IMR-90 (cell line): ENCODE data around the gene SIRT7.

Experiments
- POLR2A ChIP-seq: IDR thresholded peaks from 2 replicates; pipeline ENCODE4 v1.6.1; 2012; ENCODE audit warnings: mild to moderate bottlenecking, low read depth, low read length
- RFX5 ChIP-seq: IDR thresholded peaks from 2 replicates; pipeline ENCODE4 v1.8.0; 2012; ENCODE audit warnings: low read depth, mild to moderate bottlenecking, low read length, moderate library complexity
- TF ChIP-seq, protein P1 (sequence below): conservative IDR thresholded peaks from 2 replicates; pipeline ENCODE4 v1.5.1; 2012; ENCODE audit warnings: mild to moderate bottlenecking, low read depth, low read length, improper control_type of control experiment

DNA sequence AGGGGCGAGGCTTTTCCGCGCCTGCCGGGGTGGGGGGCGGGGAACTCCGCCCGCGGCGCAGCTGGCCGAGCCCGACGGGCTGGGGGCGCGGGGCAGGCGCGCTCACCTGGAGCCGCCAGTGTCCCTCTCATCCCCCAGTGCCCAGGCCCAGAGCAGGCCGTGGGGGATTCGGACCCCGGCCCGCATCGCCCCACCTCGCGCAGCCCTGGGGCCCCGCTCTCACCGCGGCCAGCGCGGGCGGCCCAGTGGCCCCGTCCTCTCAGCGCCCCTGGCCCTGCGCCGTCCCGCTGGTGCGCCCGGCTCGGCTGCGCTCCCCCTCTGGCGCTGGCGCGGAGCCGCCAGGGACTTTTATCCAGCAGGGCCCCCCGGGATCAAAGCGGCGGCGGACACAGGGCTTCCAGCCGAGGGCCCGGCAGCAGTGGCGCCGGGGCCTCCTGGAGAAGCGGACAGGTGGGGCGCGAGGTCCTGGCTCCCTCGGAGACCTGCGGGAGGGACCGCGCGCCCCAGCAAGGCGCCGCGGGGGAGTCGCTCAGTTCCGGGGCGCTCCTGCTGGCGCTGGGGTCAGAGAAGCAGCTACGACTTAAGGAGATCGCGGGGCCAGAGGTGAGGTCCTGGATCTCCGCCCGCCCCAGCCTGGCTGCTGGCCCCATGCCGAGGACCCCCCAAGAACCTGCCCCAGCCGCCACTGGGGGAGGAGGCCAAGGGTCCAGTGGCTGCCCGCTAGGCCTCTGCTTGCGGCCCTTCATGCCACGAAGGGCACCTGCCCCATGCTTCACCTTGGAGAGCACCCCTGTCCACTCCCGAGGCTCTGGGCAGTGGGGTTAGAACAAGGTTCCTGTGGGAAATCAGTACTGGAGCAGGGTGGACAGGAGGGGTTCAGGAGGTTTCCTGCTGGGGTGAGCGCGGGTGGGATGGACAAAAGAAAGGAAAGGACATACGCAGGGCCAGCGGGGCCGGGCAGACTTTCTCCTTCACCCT, 43.8 kb upstream of the SIRT7 start:
- TF ChIP-seq, protein P1, sequence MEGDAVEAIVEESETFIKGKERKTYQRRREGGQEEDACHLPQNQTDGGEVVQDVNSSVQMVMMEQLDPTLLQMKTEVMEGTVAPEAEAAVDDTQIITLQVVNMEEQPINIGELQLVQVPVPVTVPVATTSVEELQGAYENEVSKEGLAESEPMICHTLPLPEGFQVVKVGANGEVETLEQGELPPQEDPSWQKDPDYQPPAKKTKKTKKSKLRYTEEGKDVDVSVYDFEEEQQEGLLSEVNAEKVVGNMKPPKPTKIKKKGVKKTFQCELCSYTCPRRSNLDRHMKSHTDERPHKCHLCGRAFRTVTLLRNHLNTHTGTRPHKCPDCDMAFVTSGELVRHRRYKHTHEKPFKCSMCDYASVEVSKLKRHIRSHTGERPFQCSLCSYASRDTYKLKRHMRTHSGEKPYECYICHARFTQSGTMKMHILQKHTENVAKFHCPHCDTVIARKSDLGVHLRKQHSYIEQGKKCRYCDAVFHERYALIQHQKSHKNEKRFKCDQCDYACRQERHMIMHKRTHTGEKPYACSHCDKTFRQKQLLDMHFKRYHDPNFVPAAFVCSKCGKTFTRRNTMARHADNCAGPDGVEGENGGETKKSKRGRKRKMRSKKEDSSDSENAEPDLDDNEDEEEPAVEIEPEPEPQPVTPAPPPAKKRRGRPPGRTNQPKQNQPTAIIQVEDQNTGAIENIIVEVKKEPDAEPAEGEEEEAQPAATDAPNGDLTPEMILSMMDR: no peak
- TF ChIP-seq POLR2A (no peak), RFX5 (no peak)
